CD4-positive, alpha-beta T cell (primary cell): ENCODE data around the gene KIF25. TPM values are rescaled to one million over a fixed set of nuclear protein-coding genes. Genes with fewer than 3 reads are reported as not detected.

Source experiments
- ATAC-seq: fragments of 200-7000 bp; cut with Tn5 transposase; one replicate; pipeline ENCODE4 v1.10.0; 2022; ENCODE audit warnings: mild to moderate bottlenecking; ENCODE audit not compliant: poor library complexity
- CTCF ChIA-PET: fragments of 350-600 bp; sonication (Branson Sonifier 250); formaldehyde crosslinking; loops from one replicate; lab custom pipeline; 2021; ENCODE audit warnings: antibody characterized with exemption, inconsistent platforms; lab: Charles Lee
- POLR2A ChIA-PET: fragments of 350-600 bp; sonication (Branson Sonifier 250); formaldehyde crosslinking; loops from one replicate; lab custom pipeline; 2021; ENCODE audit warnings: antibody characterized with exemption, inconsistent platforms; lab: Charles Lee
- DNase-seq, 14 experiments: peaks; one replicate each; pipeline ENCODE4 v3.0.0-alpha.2; 2013 to 2020; ENCODE audit warnings: mixed read lengths in 2 of 14
- H3K27ac ChIP-seq, 2 donors: one replicate each; pipeline versions ENCODE4 v1.5.1 to v1.7.0; 2013; ENCODE audit warnings: low read length in 2 of 2, low read depth in 1 of 2, mild to moderate bottlenecking in 1 of 2
- H3K27me3 ChIP-seq, 2 experiments: 1 replicate in 1 of 2; 2 replicates in 1 of 2; pipeline versions ENCODE4 v1.6.1 to v1.7.0; 2013; ENCODE audit warnings: low read length in 2 of 2, control low read depth in 1 of 2, mild to moderate bottlenecking in 1 of 2, moderate library complexity in 1 of 2; ENCODE audit not compliant: insufficient read depth in 2 of 2, control insufficient read depth in 1 of 2
- H3K36me3 ChIP-seq: one replicate; pipeline ENCODE4 v1.6.1; 2013; ENCODE audit warnings: low read length, control low read depth; ENCODE audit not compliant: insufficient read depth
- H3K4me1 ChIP-seq: one replicate; pipeline ENCODE4 v1.6.1; 2013; ENCODE audit warnings: low read length, control low read depth; ENCODE audit not compliant: insufficient read depth
- H3K4me3 ChIP-seq: one replicate; pipeline ENCODE4 v1.5.1; 2013; ENCODE audit warnings: mild to moderate bottlenecking, low read length, moderate library complexity
- H3K9me3 ChIP-seq, 2 experiments: 1 replicate in 1 of 2; 2 replicates in 1 of 2; pipeline versions ENCODE4 v1.6.1 to v1.7.0; 2013; ENCODE audit warnings: low read length in 2 of 2, mild to moderate bottlenecking in 2 of 2, control low read depth in 1 of 2, moderate library complexity in 1 of 2; ENCODE audit not compliant: control insufficient read depth in 1 of 2, insufficient read depth in 1 of 2
- H3K27ac Mint-ChIP-seq: one replicate; pipeline ENCODE4 v1.8.0; 2020; ENCODE audit warnings: mixed read lengths
- H3K27me3 Mint-ChIP-seq: one replicate; pipeline ENCODE4 v1.8.0; 2021; ENCODE audit warnings: mixed read lengths
- H3K36me3 Mint-ChIP-seq: one replicate; pipeline ENCODE4 v1.8.0; 2021; ENCODE audit warnings: low read depth, mixed read lengths
- H3K4me1 Mint-ChIP-seq: one replicate; pipeline ENCODE4 v1.8.0; 2021; ENCODE audit warnings: low read depth, mixed read lengths
- H3K4me3 Mint-ChIP-seq: one replicate; pipeline ENCODE4 v1.8.0; 2020; ENCODE audit warnings: mild to moderate bottlenecking, mixed read lengths
- H3K9me3 Mint-ChIP-seq: one replicate; pipeline ENCODE4 v1.8.0; 2020; ENCODE audit warnings: mixed read lengths
- intact Hi-C, 2 experiments: fragments of 100-400 bp; cut with DNase I in 1 of 2; cut with micrococcal nuclease in 1 of 2; formaldehyde crosslinking; loops; one replicate each; pipeline versions ENCODE4 v1.15.1 to v1.9.0; 2023 to 2025; cut with DNase I, micrococcal nuclease
- total RNA-seq, 174 experiments: library from RNA in 2 of 174; stranded (reverse) in 2 of 174; gene quantifications; one replicate each; pipeline ENCODE4 v1.2.3 and lab custom pipeline; 2021 to 2026
- TF ChIP-seq, protein P1 (sequence below): fragments of 200-600 bp; IDR thresholded peaks from one replicate; pipeline ENCODE4 v1.8.0; 2022; ENCODE audit warnings: antibody characterized with exemption, mild to moderate bottlenecking

Gene KIF25
- total RNA-seq, 2 experiments from 2014 or later, result not detected

DNA sequence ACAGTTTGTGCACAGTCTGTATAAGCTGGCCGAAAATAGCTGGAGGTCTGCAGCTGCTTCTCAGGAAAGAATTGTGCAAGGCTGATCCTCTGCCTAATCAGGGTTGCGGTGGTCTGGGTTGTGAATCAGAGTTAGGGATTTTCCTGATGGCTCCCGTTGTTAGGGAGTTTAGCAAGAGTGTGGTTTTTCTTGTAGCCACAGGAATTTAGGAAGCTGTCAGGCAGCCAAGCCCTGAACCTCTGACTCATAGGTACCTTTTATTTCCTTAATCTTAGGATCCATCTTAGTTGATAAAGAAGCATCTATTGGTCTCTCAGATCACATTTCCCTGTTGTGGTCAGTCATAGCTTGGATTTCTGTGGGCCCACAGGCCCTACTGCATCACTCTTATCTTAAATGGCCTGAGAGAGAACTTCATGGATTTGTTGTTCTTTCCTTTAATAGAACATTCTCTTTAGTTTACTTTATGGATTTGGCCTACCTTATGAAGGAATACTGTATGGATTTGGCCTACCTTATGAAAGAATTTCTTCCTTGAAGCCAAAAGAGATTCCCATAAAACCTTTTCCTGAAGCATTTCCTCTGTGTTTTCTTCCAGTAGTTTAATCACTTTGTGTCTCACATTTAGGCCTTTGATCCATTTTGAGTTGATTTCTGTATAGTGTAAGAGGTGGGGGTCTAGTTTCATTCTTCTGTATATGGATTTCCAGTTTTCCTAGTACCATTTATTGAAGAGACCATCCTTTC lies 10.3 kb downstream of the KIF25 start:
- H3K27ac Mint-ChIP-seq, result no peak overlapping the region
- H3K9me3 ChIP-seq, result peaks cover 6 to 22% of the 10 kb centered on the region in 2 experiments

DNA sequence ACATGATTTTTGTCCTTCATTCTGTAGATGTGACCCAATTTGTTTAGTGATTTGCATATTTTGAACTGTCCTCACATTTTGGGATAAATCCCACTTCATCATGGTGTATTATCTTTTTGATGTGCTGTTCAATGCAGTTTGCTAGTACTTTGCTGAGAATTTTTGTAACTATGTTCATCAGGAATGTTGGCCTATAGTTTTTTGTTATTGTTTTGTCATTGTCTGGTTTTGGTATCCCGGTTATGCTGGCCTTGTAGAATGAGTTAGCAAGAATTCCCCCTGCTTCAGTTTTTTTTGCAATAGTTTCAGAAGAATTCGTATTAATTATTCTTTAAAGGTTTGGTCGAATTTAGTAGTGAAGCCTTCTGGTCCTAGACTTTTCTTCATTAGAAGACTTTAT lies 11.9 kb downstream of the KIF25 start:
- Mint-ChIP-seq H3K4me1 (no peaks in the 10 kb centered on the region), H3K4me3 (no peak overlapping the region), H3K27ac (no peak overlapping the region), H3K9me3 (peaks cover 15% of the 10 kb centered on the region), H3K36me3 (peaks cover 4% of the 10 kb centered on the region), H3K27me3 (no peaks in the 10 kb centered on the region)
- no peak for DNase-seq
- ChIA-PET POLR2A (no interaction called here), CTCF (no interaction called here)
- Histone ChIP-seq H3K27me3 (peaks cover 0 to 2% of the 10 kb centered on the region in 2 experiments), H3K36me3 (no peaks in the 10 kb centered on the region), H3K4me3 (no peak overlapping the region), H3K9me3 (peaks cover 15 to 24% of the 10 kb centered on the region in 2 experiments), H3K27ac (no peak overlapping the region), H3K4me1 (no peaks in the 10 kb centered on the region)
- intact Hi-C loops, result no loop called here
- TF ChIP-seq, protein P1, sequence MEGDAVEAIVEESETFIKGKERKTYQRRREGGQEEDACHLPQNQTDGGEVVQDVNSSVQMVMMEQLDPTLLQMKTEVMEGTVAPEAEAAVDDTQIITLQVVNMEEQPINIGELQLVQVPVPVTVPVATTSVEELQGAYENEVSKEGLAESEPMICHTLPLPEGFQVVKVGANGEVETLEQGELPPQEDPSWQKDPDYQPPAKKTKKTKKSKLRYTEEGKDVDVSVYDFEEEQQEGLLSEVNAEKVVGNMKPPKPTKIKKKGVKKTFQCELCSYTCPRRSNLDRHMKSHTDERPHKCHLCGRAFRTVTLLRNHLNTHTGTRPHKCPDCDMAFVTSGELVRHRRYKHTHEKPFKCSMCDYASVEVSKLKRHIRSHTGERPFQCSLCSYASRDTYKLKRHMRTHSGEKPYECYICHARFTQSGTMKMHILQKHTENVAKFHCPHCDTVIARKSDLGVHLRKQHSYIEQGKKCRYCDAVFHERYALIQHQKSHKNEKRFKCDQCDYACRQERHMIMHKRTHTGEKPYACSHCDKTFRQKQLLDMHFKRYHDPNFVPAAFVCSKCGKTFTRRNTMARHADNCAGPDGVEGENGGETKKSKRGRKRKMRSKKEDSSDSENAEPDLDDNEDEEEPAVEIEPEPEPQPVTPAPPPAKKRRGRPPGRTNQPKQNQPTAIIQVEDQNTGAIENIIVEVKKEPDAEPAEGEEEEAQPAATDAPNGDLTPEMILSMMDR, result no peak
- ATAC-seq, result no peak

More for the DNA sequence above, 10.3 kb downstream of the KIF25 start:
- ChIA-PET CTCF (no interaction called here), POLR2A (no interaction called here)
- Mint-ChIP-seq H3K4me1 (no peaks in the 10 kb centered on the region), H3K9me3 (peaks cover 13% of the 10 kb centered on the region), H3K4me3 (no peak overlapping the region), H3K27me3 (no peaks in the 10 kb centered on the region), H3K36me3 (peaks cover 4% of the 10 kb centered on the region)
- H3K27me3 ChIP-seq, result peaks cover 0 to 2% of the 10 kb centered on the region in 2 experiments
- intact Hi-C loops, result no loop called here
- no peak overlapping the region for H3K4me3 ChIP-seq
- ATAC-seq (no peak), DNase-seq (no peak)
- H3K36me3 ChIP-seq, result no peaks in the 10 kb centered on the region
- TF ChIP-seq, protein P1, result no peak
- H3K27ac ChIP-seq, result no peak overlapping the region
- no peaks in the 10 kb centered on the region for H3K4me1 ChIP-seq

DNA sequence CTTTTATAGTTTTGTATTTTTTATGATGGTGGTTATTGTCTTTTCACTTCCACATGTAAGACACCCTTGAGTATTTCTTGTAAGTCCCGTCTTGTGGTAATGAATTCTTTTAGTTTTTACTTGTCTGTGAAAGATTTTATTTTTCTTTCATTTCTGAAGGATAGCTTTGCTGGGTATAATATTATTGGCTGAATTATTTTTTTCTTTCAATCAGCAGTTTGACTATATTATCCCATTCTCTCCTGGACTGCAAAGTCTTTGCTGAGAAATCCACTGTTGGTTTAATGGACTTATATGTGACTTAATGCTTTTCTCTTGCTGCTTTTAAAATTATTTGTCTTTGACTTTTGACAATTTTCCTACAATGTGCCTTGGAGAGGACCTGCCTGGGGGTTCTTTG lies 13.8 kb downstream of the KIF25 start:
- Histone ChIP-seq H3K4me1 (no peaks in the 10 kb centered on the region), H3K9me3 (peaks cover 21 to 24% of the 10 kb centered on the region in 2 experiments), H3K4me3 (no peak overlapping the region), H3K27ac (no peak overlapping the region), H3K27me3 (no peaks in the 10 kb centered on the region), H3K36me3 (no peaks in the 10 kb centered on the region)
- TF ChIP-seq, protein P1, result no peak
- Mint-ChIP-seq H3K4me1 (no peaks in the 10 kb centered on the region), H3K4me3 (no peak overlapping the region), H3K9me3 (peaks cover 21% of the 10 kb centered on the region), H3K27ac (no peak overlapping the region), H3K27me3 (peaks cover 6% of the 10 kb centered on the region), H3K36me3 (peaks cover 4% of the 10 kb centered on the region)
- POLR2A ChIA-PET, result no interaction called here
- no peak for ATAC-seq
- CTCF ChIA-PET, result no interaction called here
- intact Hi-C loops, result no loop called here
- DNase-seq, result no peak
